OCI-LY1 (cell line): ENCODE data around the gene PKD2.

Experiments
- H2AFZ ChIP-seq: fragments of 200-600 bp; sonication (generic), shearing (Covaris generic); 2 replicates; pipeline ENCODE4 v1.6.0; 2014; ENCODE audit warnings: antibody characterized with exemption, mild to moderate bottlenecking, low read length
- H3F3A ChIP-seq: fragments of 200-600 bp; sonication (generic), shearing (Covaris generic); 2 replicates; pipeline ENCODE4 v1.6.0; 2014; ENCODE audit warnings: mild to moderate bottlenecking, antibody characterized with exemption, low read length, moderate library complexity; ENCODE audit not compliant: insufficient read depth
- H3K27ac ChIP-seq: fragments of 200-600 bp; sonication (generic); 2 replicates; pipeline ENCODE4 v1.5.1; 2014; ENCODE audit warnings: low read length, mixed run types, mild to moderate bottlenecking, low read depth; ENCODE audit not compliant: poor library complexity, severe bottlenecking
- H3K27me3 ChIP-seq: fragments of 200-600 bp; sonication (generic); 2 replicates; pipeline ENCODE4 v1.6.0; 2014; ENCODE audit warnings: antibody characterized with exemption, mild to moderate bottlenecking, low read length, moderate library complexity; ENCODE audit not compliant: insufficient read depth
- H3K36me3 ChIP-seq: fragments of 200-600 bp; sonication (generic); 2 replicates; pipeline ENCODE4 v1.6.1; 2014; ENCODE audit warnings: mild to moderate bottlenecking, antibody characterized with exemption, low read length, moderate library complexity, mixed read lengths; ENCODE audit not compliant: insufficient read depth
- H3K4me1 ChIP-seq: fragments of 200-600 bp; sonication (generic); 2 replicates; pipeline ENCODE4 v1.5.1; 2014; ENCODE audit warnings: mild to moderate bottlenecking, low read length, moderate library complexity; ENCODE audit not compliant: insufficient read depth, severe bottlenecking
- H3K4me2 ChIP-seq: fragments of 200-600 bp; sonication (generic), shearing (Covaris generic); 2 replicates; pipeline ENCODE4 v1.6.1; 2014; ENCODE audit warnings: low read length
- H3K4me3 ChIP-seq: fragments of 200-600 bp; sonication (generic); 2 replicates; pipeline ENCODE4 v1.5.1; 2014; ENCODE audit warnings: low read length, low read depth, mild to moderate bottlenecking, mixed read lengths; ENCODE audit not compliant: poor library complexity, severe bottlenecking
- H3K79me2 ChIP-seq: fragments of 200-600 bp; shearing (Covaris generic); 2 replicates; pipeline ENCODE4 v1.6.1; 2016; ENCODE audit warnings: mixed run types, low read length, mixed read lengths; ENCODE audit not compliant: insufficient read depth
- H3K9ac ChIP-seq: fragments of 200-600 bp; sonication (generic), shearing (Covaris generic); 2 replicates; pipeline ENCODE4 v1.6.1; 2014; ENCODE audit warnings: mild to moderate bottlenecking, low read length, mixed read lengths
- H3K9me2 ChIP-seq: fragments of 200-600 bp; sonication (generic), shearing (Covaris generic); 2 replicates; pipeline ENCODE4 v1.6.1; 2014; ENCODE audit warnings: low read depth, mild to moderate bottlenecking, low read length, mixed read lengths
- H3K9me3 ChIP-seq: fragments of 200-600 bp; shearing (Covaris generic); 2 replicates; pipeline ENCODE4 v1.6.1; 2014; ENCODE audit warnings: low read length, mixed read lengths
- H4K20me1 ChIP-seq: fragments of 200-600 bp; sonication (generic), shearing (Covaris generic); 2 replicates; pipeline ENCODE4 v1.6.0; 2016; ENCODE audit warnings: mild to moderate bottlenecking, low read length; ENCODE audit not compliant: insufficient read depth
- CTCF ChIP-seq: fragments of 200-600 bp; sonication (generic), shearing (Covaris generic); IDR thresholded peaks from 2 replicates; pipeline ENCODE4 v1.5.1; 2017; ENCODE audit warnings: mild to moderate bottlenecking, antibody characterized with exemption, low read length, moderate library complexity, mixed read lengths
- EZH2 ChIP-seq: fragments of 200-600 bp; sonication (generic), shearing (Covaris generic); IDR thresholded peaks from 2 replicates; pipeline ENCODE4 v1.8.0; 2017; ENCODE audit warnings: borderline replicate concordance, mixed run types, mild to moderate bottlenecking, antibody characterized with exemption, low read length, moderate library complexity, mixed read lengths

The PKD2 gene

GRCh38 chr4:88041626-88042025, 34.2 kb downstream of the PKD2 start:
- H3K9me2 ChIP-seq, result no peaks in the 10 kb centered on the region
- H3K79me2 ChIP-seq, result no peaks in the 10 kb centered on the region
- no peak overlapping the region for H3K4me3 ChIP-seq
- no peaks in the 10 kb centered on the region for H3K4me1 ChIP-seq
- no peak for TF ChIP-seq EZH2
- TF ChIP-seq CTCF, result no peak
- H3K27ac ChIP-seq, result no peak overlapping the region
- no peak overlapping the region for H3K4me2 ChIP-seq
- H3K27me3 ChIP-seq, result no peaks in the 10 kb centered on the region
- no peaks in the 10 kb centered on the region for H3F3A ChIP-seq
- H3K36me3 ChIP-seq, result no peaks in the 10 kb centered on the region
- no peaks in the 10 kb centered on the region for H4K20me1 ChIP-seq
- H3K9me3 ChIP-seq, result no peaks in the 10 kb centered on the region
- no peak overlapping the region for H3K9ac ChIP-seq
- no peak overlapping the region for H2AFZ ChIP-seq

- H3K27me3 ChIP-seq, result no peaks in the 10 kb centered on the region
- no peaks in the 10 kb centered on the region for H3K79me2 ChIP-seq
- H3K27ac ChIP-seq, result no peak overlapping the region
- H3K9ac ChIP-seq, result no peak overlapping the region
- H2AFZ ChIP-seq, result no peak overlapping the region
- no peak for TF ChIP-seq CTCF
- no peak for TF ChIP-seq EZH2
- H3K4me3 ChIP-seq, result no peak overlapping the region
- H3K9me3 ChIP-seq, result no peaks in the 10 kb centered on the region
- H3K9me2 ChIP-seq, result no peaks in the 10 kb centered on the region
- no peaks in the 10 kb centered on the region for H3K36me3 ChIP-seq
- H3K4me2 ChIP-seq, result no peak overlapping the region
- H3F3A ChIP-seq, result no peaks in the 10 kb centered on the region
- no peaks in the 10 kb centered on the region for H4K20me1 ChIP-seq
- H3K4me1 ChIP-seq, result no peaks in the 10 kb centered on the region
Observed at GRCh38 chr4:88043001-88043400, 35.6 kb downstream of the PKD2 start.

GRCh38 chr4:88043586-88044340, 36.3 kb downstream of the PKD2 start:
- Histone ChIP-seq H3K36me3 (no peaks in the 10 kb centered on the region), H3K9ac (no peak overlapping the region), H3K27me3 (no peaks in the 10 kb centered on the region), H3F3A (no peaks in the 10 kb centered on the region), H3K27ac (no peak overlapping the region), H2AFZ (no peak overlapping the region), H3K9me3 (no peaks in the 10 kb centered on the region), H3K4me1 (no peaks in the 10 kb centered on the region), H4K20me1 (no peaks in the 10 kb centered on the region), H3K4me3 (no peak overlapping the region), H3K4me2 (no peak overlapping the region), H3K79me2 (no peaks in the 10 kb centered on the region), H3K9me2 (no peaks in the 10 kb centered on the region)
- TF ChIP-seq EZH2 (no peak), CTCF (no peak)
